Activated B cell treated with CpG ODN at 0.5 μM for 24 hours (primary cell): Measurements from ENCODE around the gene CPAMD8. TPM values are rescaled to one million over a fixed set of nuclear protein-coding genes. Genes with fewer than 3 reads are reported as not detected.

ENCODE experiments used
- ATAC-seq: fragments of 200-7000 bp; cut with Tn5 transposase; one replicate; pipeline ENCODE4 v1.10.0; 2021; ENCODE audit warnings: low read depth, mild to moderate bottlenecking, moderate library complexity
- CTCF ChIA-PET: fragments of 350-600 bp; sonication (Branson Sonifier 250); formaldehyde crosslinking; loops from one replicate; lab custom pipeline; 2021; ENCODE audit warnings: antibody characterized with exemption; lab: Charles Lee
- POLR2A ChIA-PET: fragments of 350-600 bp; sonication (Branson Sonifier 250); formaldehyde crosslinking; loops from one replicate; lab custom pipeline; 2021; ENCODE audit warnings: antibody characterized with exemption; lab: Charles Lee
- DNase-seq: peaks from one replicate; pipeline ENCODE4 v3.0.0; 2022
- H3K27ac Mint-ChIP-seq: one replicate; pipeline ENCODE4 v1.8.0; 2020; ENCODE audit warnings: mixed read lengths
- H3K27me3 Mint-ChIP-seq: one replicate; pipeline ENCODE4 v1.8.0; 2021; ENCODE audit warnings: mixed read lengths
- H3K36me3 Mint-ChIP-seq: one replicate; pipeline ENCODE4 v1.8.0; 2021; ENCODE audit warnings: low read depth, mixed read lengths
- H3K4me1 Mint-ChIP-seq: one replicate; pipeline ENCODE4 v1.8.0; 2021; ENCODE audit warnings: mixed read lengths
- H3K4me3 Mint-ChIP-seq: one replicate; pipeline ENCODE4 v1.8.0; 2020; ENCODE audit warnings: mild to moderate bottlenecking, mixed read lengths
- H3K9me3 Mint-ChIP-seq: one replicate; pipeline ENCODE4 v1.8.0; 2020; ENCODE audit warnings: mixed read lengths
- CTCF ChIP-seq: fragments of 200-600 bp; IDR thresholded peaks from one replicate; pipeline ENCODE4 v1.8.0; 2022; ENCODE audit warnings: antibody characterized with exemption, mild to moderate bottlenecking
- intact Hi-C: fragments of 100-400 bp; cut with micrococcal nuclease; formaldehyde crosslinking; loops from one replicate; pipeline ENCODE4 v1.15.1; 2024
- total RNA-seq: library from RNA; stranded (reverse); gene quantifications from 2 replicates; pipeline ENCODE4 v1.2.3, GENCODE V29; 2022

CPAMD8 gene
- total RNA-seq, 1 donor from 2014 or later: 1.8 TPM

DNA sequence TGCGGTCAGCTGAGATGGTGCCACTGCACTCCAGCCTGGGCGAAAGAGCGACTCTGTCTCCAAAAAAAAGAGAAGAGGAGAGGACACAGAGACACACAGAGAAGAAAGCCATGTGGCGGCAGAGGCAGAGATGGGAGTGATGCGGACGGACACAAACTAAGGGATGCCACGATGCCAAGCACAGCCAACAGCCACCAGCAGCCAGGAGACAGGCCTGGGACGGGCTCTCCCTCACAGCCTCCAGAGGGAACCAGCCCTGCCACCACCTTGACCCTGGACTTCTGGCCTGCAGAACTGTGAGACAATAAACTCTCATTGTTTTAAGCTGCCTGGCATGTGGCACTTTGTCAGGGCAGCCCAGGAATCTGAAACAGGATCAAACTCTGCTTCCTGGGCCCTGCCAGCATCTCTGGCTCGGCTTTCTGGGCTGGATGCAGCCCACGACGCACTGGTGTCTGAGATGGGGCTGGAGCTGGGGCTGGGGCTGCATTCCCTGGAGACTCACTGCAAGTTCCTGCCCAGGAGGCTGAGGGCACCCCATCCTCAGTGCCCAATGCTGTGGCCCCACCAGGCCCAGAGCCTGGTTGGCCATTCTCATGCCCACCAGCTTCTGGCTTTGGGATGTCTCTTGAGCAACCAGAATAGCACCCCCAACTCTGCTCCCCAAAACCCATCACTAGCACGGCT lies 134.8 kb downstream of the CPAMD8 start:
- ChIA-PET CTCF (no interaction called here), POLR2A (no interaction called here)
- ATAC-seq (no peak), DNase-seq (no peak)
- Mint-ChIP-seq H3K4me1 (peaks cover 59% of the 10 kb centered on the region), H3K27ac (peak overlapping the region; percentile 46), H3K27me3 (peaks cover 2% of the 10 kb centered on the region), H3K9me3 (no peaks in the 10 kb centered on the region), H3K36me3 (no peaks in the 10 kb centered on the region), H3K4me3 (no peak overlapping the region)
- intact Hi-C loops: loop anchor here (10.0 kb wide), 3 partner anchors 267 to 413 kb away; partner anchors contain the start of genes ABHD8, DDA1, MED26 and MRPL34
- TF ChIP-seq CTCF: no peak

GRCh38 chr19:16890461-16891184 lies 136.0 kb downstream of the CPAMD8 start:
- H3K27me3 Mint-ChIP-seq: peaks cover 2% of the 10 kb centered on the region
- intact Hi-C loops: loop anchor here (10.0 kb wide), 3 partner anchors 266 to 414 kb away; partner anchors contain the start of genes ABHD8, DDA1, MED26 and MRPL34
- no peak overlapping the region for H3K4me3 Mint-ChIP-seq
- TF ChIP-seq CTCF: no peak
- CTCF ChIA-PET: no interaction called here
- peaks cover 56% of the 10 kb centered on the region for H3K4me1 Mint-ChIP-seq
- H3K36me3 Mint-ChIP-seq: no peaks in the 10 kb centered on the region
- no peaks in the 10 kb centered on the region for H3K9me3 Mint-ChIP-seq
- ATAC-seq (no peak), DNase-seq (no peak)
- no peak overlapping the region for H3K27ac Mint-ChIP-seq
- POLR2A ChIA-PET: no interaction called here

DNA sequence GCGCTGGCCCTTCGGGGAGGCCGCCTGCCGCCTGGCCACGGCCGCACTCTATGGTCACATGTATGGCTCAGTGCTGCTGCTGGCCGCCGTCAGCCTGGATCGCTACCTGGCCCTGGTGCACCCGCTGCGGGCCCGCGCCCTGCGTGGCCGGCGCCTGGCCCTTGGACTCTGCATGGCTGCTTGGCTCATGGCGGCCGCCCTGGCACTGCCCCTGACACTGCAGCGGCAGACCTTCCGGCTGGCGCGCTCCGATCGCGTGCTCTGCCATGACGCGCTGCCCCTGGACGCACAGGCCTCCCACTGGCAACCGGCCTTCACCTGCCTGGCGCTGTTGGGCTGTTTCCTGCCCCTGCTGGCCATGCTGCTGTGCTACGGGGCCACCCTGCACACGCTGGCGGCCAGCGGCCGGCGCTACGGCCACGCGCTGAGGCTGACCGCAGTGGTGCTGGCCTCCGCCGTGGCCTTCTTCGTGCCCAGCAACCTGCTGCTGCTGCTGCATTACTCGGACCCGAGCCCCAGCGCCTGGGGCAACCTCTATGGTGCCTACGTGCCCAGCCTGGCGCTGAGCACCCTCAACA lies 136.6 kb downstream of the CPAMD8 start:
- no peak for TF ChIP-seq CTCF
- Mint-ChIP-seq H3K27ac (no peak overlapping the region), H3K4me1 (peaks cover 50% of the 10 kb centered on the region), H3K9me3 (no peaks in the 10 kb centered on the region), H3K4me3 (no peak overlapping the region), H3K36me3 (no peaks in the 10 kb centered on the region), H3K27me3 (peaks cover 2% of the 10 kb centered on the region)
- POLR2A ChIA-PET: no interaction called here
- intact Hi-C loops: loop anchor here (10.0 kb wide), 3 partner anchors 265 to 415 kb away; partner anchors contain the start of genes ABHD8, DDA1, MED26 and MRPL34
- DNase-seq (no peak), ATAC-seq (no peak)
- CTCF ChIA-PET: no interaction called here

GRCh38 chr19:16889366-16889882 lies 137.2 kb downstream of the CPAMD8 start:
- Mint-ChIP-seq H3K4me3 (peak overlapping the region; percentile 19), H3K9me3 (no peaks in the 10 kb centered on the region), H3K27me3 (peaks cover 2% of the 10 kb centered on the region), H3K36me3 (no peaks in the 10 kb centered on the region), H3K4me1 (peaks cover 48% of the 10 kb centered on the region), H3K27ac (no peak overlapping the region)
- intact Hi-C loops: no loop called here
- TF ChIP-seq CTCF: no peak
- ChIA-PET POLR2A (no interaction called here), CTCF (no interaction called here)
- ATAC-seq (no peak), DNase-seq (no peak)
